T1000 (cell line): Measurements from ENCODE around the gene RANBP10.

Source experiments
- DNase-seq: peaks from one replicate; lab custom pipeline; 2025; ENCODE audit warnings: mixed read lengths; lab: John Stamatoyannopoulos, UW

Gene RANBP10

GRCh38 chr16:67675999-67676398 lies 130.4 kb downstream of the RANBP10 start:
- DNase-seq = no peak

- DNase-seq = no peak
Observed at GRCh38 chr16:67675579-67675935, 130.8 kb downstream of the RANBP10 start.

- no peak for DNase-seq
Observed at GRCh38 chr16:67674851-67675578, 131.3 kb downstream of the RANBP10 start.

- no peak for DNase-seq
Observed at GRCh38 chr16:67673712-67674580, 132.4 kb downstream of the RANBP10 start.
